GM12878 (cell line): ENCODE results near the gene ZNF19. TPM values are rescaled to one million over a fixed set of nuclear protein-coding genes. Genes with fewer than 3 reads are reported as not detected.

ENCODE experiments used
- EZH2 ChIP-seq: IDR thresholded peaks from 2 replicates; pipeline ENCODE4 v1.6.1; 2012; ENCODE audit warnings: low read depth, mild to moderate bottlenecking, control low read depth, inconsistent platforms, low read length, borderline replicate concordance; ENCODE audit not compliant: control insufficient read depth
- FOXM1 ChIP-seq: IDR thresholded peaks from 2 replicates; pipeline ENCODE4 v1.6.1; 2012; ENCODE audit warnings: low read depth, mild to moderate bottlenecking, inconsistent platforms, low read length, moderate library complexity
- MAX ChIP-seq: IDR thresholded peaks from 2 replicates; pipeline ENCODE4 v1.6.1; 2012; ENCODE audit warnings: low read depth, low read length, improper control_type of control experiment
- MXI1 ChIP-seq: fragments of 150-350 bp; IDR thresholded peaks from 2 replicates; pipeline ENCODE4 v1.6.1; 2011; ENCODE audit warnings: low read depth, mild to moderate bottlenecking, inconsistent platforms, low read length, improper control_type of control experiment
- NFIC ChIP-seq: IDR thresholded peaks from 2 replicates; pipeline ENCODE4 v1.6.1; 2012; ENCODE audit warnings: low read depth, mild to moderate bottlenecking, inconsistent platforms, low read length, moderate library complexity
- PKNOX1 ChIP-seq: fragments of 450-650 bp; IDR thresholded peaks from 2 replicates; pipeline ENCODE4 v1.6.1; 2016; ENCODE audit warnings: mild to moderate bottlenecking
- SIX5 ChIP-seq: IDR thresholded peaks from 2 replicates; pipeline ENCODE4 v1.6.1; 2011; ENCODE audit warnings: mild to moderate bottlenecking, low read depth, low read length, moderate library complexity; ENCODE audit not compliant: severe bottlenecking
- ZBED1 ChIP-seq: IDR thresholded peaks from 2 replicates; pipeline ENCODE4 v1.6.1; 2016; ENCODE audit warnings: borderline replicate concordance
- polyA plus RNA-seq, 11 experiments: library from polyadenylated mRNA; depleted of rRNA in 4 of 11; unstranded in 6 of 11; stranded (reverse) in 5 of 11; fragments of >200 nt; fragmentation: Nextera tagmentation in 4 of 11; fragmentation: Illumina TruSeq in 1 of 11; extraction: Ambion mirVana in 4 of 11; extraction: Trizol in 1 of 11; gene quantifications; 1 replicate in 1 of 11; 2 replicates in 10 of 11; pipeline versions ENCODE4 v1.2.1 to v1.2.3, GENCODE V29; 2011 to 2016; ENCODE audit warnings: inconsistent platforms in 2 of 11, missing spikeins in 2 of 11, low read depth in 1 of 11
- total RNA-seq, 4 experiments: library from RNA; depleted of rRNA in 3 of 4; stranded (reverse); fragments of >200 nt in 3 of 4; fragmentation: Illumina TruSeq in 1 of 4; extraction: Trizol in 1 of 4; gene quantifications; 2 replicates each; pipeline versions ENCODE4 v1.2.1 to v1.2.3, GENCODE V29; 2013 to 2021
- TF ChIP-seq, protein P1 (sequence below): fragments of 450-650 bp; IDR thresholded peaks from 2 replicates; pipeline ENCODE4 v1.6.1; 2017; ENCODE audit warnings: mild to moderate bottlenecking, low read depth, inconsistent platforms; ENCODE audit not compliant: poor library complexity, severe bottlenecking

Gene ZNF19
- total and polyA plus RNA-seq, 10 of the 15 experiments (the other 5 are each of a cell fraction or from before 2014, with no cell fraction given) = 1.0 to 3.3 (median 2.0) TPM

- peak; percentile 16; the same call in 1 of the 2 replicates for TF ChIP-seq PKNOX1
- TF ChIP-seq SIX5 = no peak
- TF ChIP-seq, protein P1, sequence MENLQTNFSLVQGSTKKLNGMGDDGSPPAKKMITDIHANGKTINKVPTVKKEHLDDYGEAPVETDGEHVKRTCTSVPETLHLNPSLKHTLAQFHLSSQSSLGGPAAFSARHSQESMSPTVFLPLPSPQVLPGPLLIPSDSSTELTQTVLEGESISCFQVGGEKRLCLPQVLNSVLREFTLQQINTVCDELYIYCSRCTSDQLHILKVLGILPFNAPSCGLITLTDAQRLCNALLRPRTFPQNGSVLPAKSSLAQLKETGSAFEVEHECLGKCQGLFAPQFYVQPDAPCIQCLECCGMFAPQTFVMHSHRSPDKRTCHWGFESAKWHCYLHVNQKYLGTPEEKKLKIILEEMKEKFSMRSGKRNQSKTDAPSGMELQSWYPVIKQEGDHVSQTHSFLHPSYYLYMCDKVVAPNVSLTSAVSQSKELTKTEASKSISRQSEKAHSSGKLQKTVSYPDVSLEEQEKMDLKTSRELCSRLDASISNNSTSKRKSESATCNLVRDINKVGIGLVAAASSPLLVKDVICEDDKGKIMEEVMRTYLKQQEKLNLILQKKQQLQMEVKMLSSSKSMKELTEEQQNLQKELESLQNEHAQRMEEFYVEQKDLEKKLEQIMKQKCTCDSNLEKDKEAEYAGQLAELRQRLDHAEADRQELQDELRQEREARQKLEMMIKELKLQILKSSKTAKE = peak; percentile 54
- no peak for TF ChIP-seq MXI1
- no peak for TF ChIP-seq EZH2
- no peak for TF ChIP-seq NFIC
- TF ChIP-seq ZBED1 = no peak
- TF ChIP-seq MAX = no peak
- no peak for TF ChIP-seq FOXM1
These were observed 4.9 kb downstream of the ZNF19 start (continued) for GRCh38 chr16:71484006-71484893.
